Neural progenitor cell (in vitro differentiated cells): ENCODE results near the gene OR4N5.

Experiments
- EZH2 ChIP-seq: fragments of 200-600 bp; sonication (generic); IDR thresholded peaks from 2 replicates; pipeline ENCODE4 v1.6.1; 2017; ENCODE audit warnings: antibody characterized with exemption, mild to moderate bottlenecking, moderate library complexity
- EZH2phosphoT487 ChIP-seq: fragments of 200-600 bp; sonication (generic); IDR thresholded peaks from 2 replicates; pipeline ENCODE4 v1.6.1; 2017; ENCODE audit warnings: antibody characterized with exemption

GRCh38 chr14:20143911-20144310 lies 5.3 kb downstream of the OR4N5 start:
- no peak for TF ChIP-seq EZH2
- TF ChIP-seq EZH2phosphoT487, result no peak
